Activated CD4-positive, alpha-beta T cell treated with anti-CD3 and anti-CD28 coated beads for 36 hours (primary cell): ENCODE measurements around the gene PRSS27. TPM values are rescaled to one million over a fixed set of nuclear protein-coding genes. Genes with fewer than 3 reads are reported as not detected.
A peak's percentile ranks its signal among the peaks of the same experiment; 100 is the strongest.

Source experiments
- ATAC-seq: fragments of 200-7000 bp; cut with Tn5 transposase; one replicate; pipeline ENCODE4 v1.10.0; 2021; ENCODE audit warnings: mild to moderate bottlenecking, moderate library complexity
- CTCF ChIA-PET: fragments of 350-600 bp; sonication (Branson Sonifier 250); formaldehyde crosslinking; loops from one replicate; lab custom pipeline; 2021; ENCODE audit warnings: antibody characterized with exemption; lab: Charles Lee
- POLR2A ChIA-PET: fragments of 350-600 bp; sonication (Branson Sonifier 250); formaldehyde crosslinking; loops from one replicate; lab custom pipeline; 2021; ENCODE audit warnings: antibody characterized with exemption, inconsistent platforms; lab: Charles Lee
- DNase-seq: peaks from one replicate; pipeline ENCODE4 v3.0.0-alpha.2; 2020
- H3K27ac Mint-ChIP-seq: one replicate; pipeline ENCODE4 v1.8.0; 2021; ENCODE audit warnings: mixed read lengths
- H3K27me3 Mint-ChIP-seq: one replicate; pipeline ENCODE4 v1.8.0; 2021; ENCODE audit warnings: mixed read lengths
- H3K36me3 Mint-ChIP-seq: one replicate; pipeline ENCODE4 v1.8.0; 2021; ENCODE audit warnings: low read depth, mixed read lengths
- H3K4me1 Mint-ChIP-seq: one replicate; pipeline ENCODE4 v1.8.0; 2021; ENCODE audit warnings: mixed read lengths
- H3K4me3 Mint-ChIP-seq: one replicate; pipeline ENCODE4 v1.8.0; 2021; ENCODE audit warnings: mild to moderate bottlenecking, moderate library complexity, mixed read lengths
- H3K9me3 Mint-ChIP-seq: one replicate; pipeline ENCODE4 v1.8.0; 2021; ENCODE audit warnings: low read depth, mixed read lengths
- intact Hi-C, 2 experiments: fragments of 100-400 bp; cut with DNase I in 1 of 2; cut with micrococcal nuclease in 1 of 2; formaldehyde crosslinking; loops; one replicate each; pipeline versions ENCODE4 v1.14.2 to v1.15.1; 2022 to 2024; cut with DNase I, micrococcal nuclease
- total RNA-seq, 2 experiments: library from RNA; stranded (reverse); gene quantifications; one replicate each; pipeline ENCODE4 v1.2.3, GENCODE V29; 2021

The PRSS27 gene
- total RNA-seq, 2 experiments from 2014 or later, result 2.3 to 2.4 TPM

- POLR2A ChIA-PET, result interaction anchor here (0.6 to 2.8 kb wide), 2 partner anchors 9 to 44 kb away, joined by 7 to 15 read pairs; partner anchors contain the start of gene SRRM2
- intact Hi-C loops, result no loop called here
- Mint-ChIP-seq H3K9me3 (no peaks in the 10 kb centered on the region), H3K36me3 (peaks cover 93% of the 10 kb centered on the region), H3K27me3 (no peaks in the 10 kb centered on the region), H3K4me1 (peaks cover 15% of the 10 kb centered on the region), H3K27ac (peak overlapping the region; percentile 49), H3K4me3 (no peak overlapping the region)
- DNase-seq (no peak), ATAC-seq (no peak)
- CTCF ChIA-PET, result interaction anchor here (1.0 kb wide), 1 partner anchor 9 kb away, joined by 3 read pairs; no protein-coding TSS in a partner anchor
Measured at GRCh38 chr16:2762711-2763110, 42.7 kb upstream of the PRSS27 start.

GRCh38 chr16:2761886-2762583 lies 42.0 kb upstream of the PRSS27 start:
- no peak for ATAC-seq
- Mint-ChIP-seq H3K4me1 (peaks cover 19% of the 10 kb centered on the region), H3K4me3 (no peak overlapping the region), H3K36me3 (peaks cover 97% of the 10 kb centered on the region), H3K9me3 (no peaks in the 10 kb centered on the region), H3K27me3 (no peaks in the 10 kb centered on the region), H3K27ac (no peak overlapping the region)
- intact Hi-C loops, result no loop called here
- CTCF ChIA-PET, result interaction anchor here (0.5 to 1.0 kb wide), 3 partner anchors 9 to 45 kb away, joined by 3 to 4 read pairs (median 3); no protein-coding TSS in a partner anchor
- DNase-seq, result no peak
- POLR2A ChIA-PET, result interaction anchor here (0.6 to 2.8 kb wide), 2 partner anchors 9 to 44 kb away, joined by 7 to 15 read pairs; partner anchors contain the start of gene SRRM2

GRCh38 chr16:2761472-2761871 lies 41.4 kb upstream of the PRSS27 start:
- Mint-ChIP-seq H3K36me3 (peaks cover 98% of the 10 kb centered on the region), H3K9me3 (no peaks in the 10 kb centered on the region), H3K4me1 (peaks cover 25% of the 10 kb centered on the region), H3K27me3 (no peaks in the 10 kb centered on the region), H3K4me3 (no peak overlapping the region), H3K27ac (no peak overlapping the region)
- DNase-seq (no peak), ATAC-seq (no peak)
- intact Hi-C loops, result no loop called here
- ChIA-PET CTCF (interaction anchor here (0.7 kb wide), 1 partner anchor 18 kb away, joined by 4 read pairs; no protein-coding TSS in a partner anchor), POLR2A (no interaction called here)

DNA sequence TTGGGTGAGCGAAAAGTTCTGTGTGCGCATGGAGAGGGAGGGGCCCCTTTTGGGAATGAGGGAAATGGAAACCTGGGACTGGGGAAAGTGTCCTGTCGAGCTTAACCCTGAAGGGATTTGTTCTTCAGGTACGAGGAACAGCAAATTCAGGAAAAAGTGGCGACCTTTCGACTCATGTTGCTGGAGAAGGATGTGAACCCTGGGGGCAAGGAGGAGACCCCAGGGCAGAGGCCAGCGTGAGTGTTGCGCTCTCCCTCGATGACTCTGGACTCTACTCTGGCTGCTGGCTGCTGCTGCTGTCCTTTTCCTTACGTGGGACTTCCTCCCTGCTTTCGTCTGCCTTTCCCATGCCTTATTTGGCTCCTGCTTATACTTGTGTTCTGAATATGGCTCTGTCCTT lies 37.3 kb upstream of the PRSS27 start:
- Mint-ChIP-seq H3K27ac (peak overlapping the region; percentile 53), H3K4me1 (peaks cover 47% of the 10 kb centered on the region), H3K4me3 (no peak overlapping the region), H3K9me3 (no peaks in the 10 kb centered on the region), H3K27me3 (no peaks in the 10 kb centered on the region), H3K36me3 (peaks cover 85% of the 10 kb centered on the region)
- DNase-seq (no peak), ATAC-seq (no peak)
- intact Hi-C loops, result loop anchor here in 1 of 2 experiments (10.0 kb wide), 1 partner anchor 533 kb away; the partner anchor contains the start of gene E4F1
- ChIA-PET CTCF (interaction anchor here (0.8 to 1.0 kb wide), 2 partner anchors 110 to 126 kb away, joined by 3 read pairs; no protein-coding TSS in a partner anchor), POLR2A (interaction anchor here (1.2 to 2.3 kb wide), 3 partner anchors 10 to 24 kb away, joined by 6 to 12 read pairs (median 8); partner anchors contain the start of gene ELOB)

DNA sequence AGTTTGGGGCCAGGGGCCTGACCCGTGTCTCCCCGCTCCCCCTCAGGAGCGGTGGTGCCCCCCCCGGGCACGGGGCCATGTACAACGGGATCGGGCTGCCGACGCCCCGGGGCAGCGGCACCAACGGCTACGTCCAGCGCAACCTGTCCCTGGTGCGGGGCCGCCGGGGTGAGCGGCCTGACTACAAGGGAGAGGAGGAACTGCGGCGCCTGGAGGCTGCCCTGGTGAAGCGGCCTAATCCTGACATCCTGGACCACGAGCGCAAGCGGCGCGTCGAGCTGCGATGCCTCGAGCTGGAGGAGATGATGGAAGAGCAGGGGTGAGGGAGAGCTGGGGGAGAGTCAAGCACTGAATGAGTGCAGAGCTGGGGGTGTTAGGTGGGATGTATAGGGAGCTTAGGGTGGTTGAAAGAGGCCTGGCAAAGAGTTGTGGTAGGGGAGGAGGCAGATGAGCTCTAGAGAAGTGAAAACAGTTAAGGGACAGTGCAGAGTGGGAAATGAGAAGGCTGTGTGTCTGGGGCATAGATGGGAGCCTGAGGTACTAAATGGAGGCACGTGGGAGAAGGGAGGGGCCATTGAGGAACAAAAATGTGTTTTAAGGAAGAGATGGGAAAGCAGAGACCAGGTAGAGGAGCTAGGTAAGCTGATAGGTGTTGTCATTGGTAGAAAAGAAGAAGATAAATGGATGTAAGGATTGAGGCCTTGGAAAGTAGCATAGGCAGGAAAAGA lies 36.4 kb upstream of the PRSS27 start:
- Mint-ChIP-seq H3K4me3 (no peak overlapping the region), H3K4me1 (peaks cover 49% of the 10 kb centered on the region), H3K27ac (peak overlapping the region; percentile 53), H3K9me3 (no peaks in the 10 kb centered on the region), H3K27me3 (no peaks in the 10 kb centered on the region), H3K36me3 (peaks cover 76% of the 10 kb centered on the region)
- ATAC-seq (no peak), DNase-seq (no peak)
- CTCF ChIA-PET, result interaction anchor here (1.0 kb wide), 1 partner anchor 111 kb away, joined by 3 read pairs; no protein-coding TSS in a partner anchor
- POLR2A ChIA-PET, result interaction anchor here (0.6 to 1.6 kb wide), 3 partner anchors 10 to 19 kb away, joined by 4 to 8 read pairs (median 6); partner anchors contain the start of gene ELOB
- intact Hi-C loops, result loop anchor here in 1 of 2 experiments (10.0 kb wide), 1 partner anchor 532 kb away; the partner anchor contains the start of gene E4F1

DNA sequence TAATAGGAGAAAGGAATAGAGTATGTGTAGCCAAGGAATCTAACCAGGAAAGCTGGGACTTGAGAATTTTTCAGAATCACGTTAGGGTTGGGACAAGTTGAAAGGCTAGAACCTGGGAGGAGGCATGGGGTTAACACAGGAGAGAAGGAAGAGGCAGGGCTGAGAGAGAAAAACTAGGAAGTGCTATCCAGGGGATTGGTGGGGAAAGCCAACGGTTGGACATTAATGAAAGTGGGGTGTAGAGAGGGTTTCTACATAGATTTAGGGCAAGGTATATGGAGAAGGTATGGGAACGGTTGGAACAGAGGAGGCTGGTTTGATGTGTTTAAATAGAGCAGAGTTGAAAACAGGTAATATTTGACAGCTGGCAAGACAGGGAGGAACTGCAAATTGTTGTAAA lies 35.1 kb upstream of the PRSS27 start:
- peak overlapping the region; percentile 99 for H3K4me3 Mint-ChIP-seq
- DNase-seq (no peak), ATAC-seq (no peak)
- ChIA-PET POLR2A (no interaction called here), CTCF (no interaction called here)
- H3K36me3 Mint-ChIP-seq, result peaks cover 66% of the 10 kb centered on the region
- no peaks in the 10 kb centered on the region for H3K27me3 Mint-ChIP-seq
- intact Hi-C loops, result loop anchor here in 1 of 2 experiments (10.0 kb wide), 1 partner anchor 530 kb away; the partner anchor contains the start of gene E4F1
- peaks cover 60% of the 10 kb centered on the region for H3K4me1 Mint-ChIP-seq
- no peaks in the 10 kb centered on the region for H3K9me3 Mint-ChIP-seq
- H3K27ac Mint-ChIP-seq, result peak overlapping the region; percentile 90

GRCh38 chr16:2753733-2754020 lies 33.7 kb upstream of the PRSS27 start:
- Mint-ChIP-seq H3K36me3 (peaks cover 60% of the 10 kb centered on the region), H3K27me3 (no peaks in the 10 kb centered on the region), H3K4me1 (peaks cover 54% of the 10 kb centered on the region), H3K4me3 (peak overlapping the region; percentile 99), H3K9me3 (no peaks in the 10 kb centered on the region), H3K27ac (peak overlapping the region; percentile 90)
- POLR2A ChIA-PET, result interaction anchor here (0.6 to 3.4 kb wide), 5 partner anchors 10 to 211 kb away, joined by 3 to 26 read pairs (median 5); partner anchors contain the start of gene ELOB
- no peak for ATAC-seq
- CTCF ChIA-PET, result interaction anchor here (0.8 to 1.4 kb wide), 3 partner anchors 9 to 599 kb away, joined by 3 read pairs; partner anchors contain the start of gene TRAF7
- no peak for DNase-seq
- intact Hi-C loops, result loop anchor here (1.0 to 10.0 kb wide), 4 partner anchors 24 to 927 kb away; partner anchors contain the start of genes E4F1 (in 1 of the 2), ELOB (in 1 of the 2), FAHD1 (in 1 of the 2) and HAGH (in 1 of the 2)

- POLR2A ChIA-PET, result interaction anchor here (0.5 to 3.4 kb wide), 6 partner anchors 11 to 788 kb away, joined by 3 to 26 read pairs (median 7); partner anchors contain the start of genes ELOB, KCTD5 and RPS2
- CTCF ChIA-PET, result interaction anchor here (0.8 to 1.7 kb wide), 4 partner anchors 9 to 598 kb away, joined by 3 read pairs; partner anchors contain the start of gene TRAF7
- Mint-ChIP-seq H3K4me3 (peak overlapping the region; percentile 99), H3K36me3 (peaks cover 54% of the 10 kb centered on the region), H3K27ac (peak overlapping the region; percentile 98), H3K27me3 (no peaks in the 10 kb centered on the region), H3K9me3 (no peaks in the 10 kb centered on the region), H3K4me1 (peaks cover 50% of the 10 kb centered on the region)
- intact Hi-C loops, result loop anchor here (1.0 to 10.0 kb wide), 20 partner anchors 24 to 926 kb away; partner anchors contain the start of genes ELOB (in 2 of the 2), KCTD5 (in 2 of the 2), ABCA3 (in 1 of the 2) and ATP6V0C (in 1 of the 2)
- ATAC-seq, result peak; percentile 42
- peak; percentile 87 for DNase-seq
Measured at GRCh38 chr16:2752850-2753732, 33.1 kb upstream of the PRSS27 start.

DNA sequence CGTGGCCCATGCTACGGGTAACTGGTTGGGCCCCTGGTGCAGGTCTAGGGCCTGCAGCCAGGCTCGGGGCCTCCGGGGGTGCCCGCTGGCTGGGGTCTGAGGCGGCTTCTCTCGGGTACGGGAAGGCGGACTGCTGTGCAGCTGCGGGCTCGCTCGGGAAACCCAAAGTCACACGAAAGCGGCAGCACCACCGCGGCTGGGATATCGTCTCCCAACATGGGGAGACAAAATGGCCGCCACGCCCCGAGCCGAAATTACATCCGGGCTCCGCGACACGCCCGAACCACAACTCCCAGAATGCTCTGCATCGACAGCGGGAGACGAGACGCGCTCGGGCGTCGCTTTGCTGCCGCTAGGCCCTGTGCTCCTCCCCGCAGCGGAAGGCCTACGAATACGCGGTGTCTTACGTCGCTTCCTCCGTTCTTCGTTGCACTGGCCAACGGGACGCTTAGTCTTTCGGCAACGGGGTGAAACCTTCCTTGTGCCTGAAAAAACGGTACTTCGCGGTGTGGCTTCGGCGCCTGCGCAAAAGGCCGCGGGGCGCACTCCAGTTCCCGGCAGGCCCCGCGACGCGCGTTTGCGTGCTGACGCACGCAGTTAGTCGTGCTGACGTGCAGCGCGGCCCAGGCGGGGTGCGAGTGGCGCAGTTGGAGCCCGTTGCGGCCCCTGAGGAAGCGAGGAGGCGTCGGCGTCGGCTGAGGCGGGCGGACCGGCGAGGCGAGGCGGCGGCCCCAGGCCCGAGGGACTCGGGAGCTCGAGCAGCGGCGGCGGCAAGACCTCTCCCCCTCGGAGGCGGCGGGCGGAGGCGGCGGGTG lies 32.2 kb upstream of the PRSS27 start, which contains the start of gene SRRM2:
Gene SRRM2, plus strand, starts transcription at position 604 of the 815 bp plus-strand sequence. CDS start 3,727 bp downstream, outside the sequence.
- ATAC-seq, result peak; percentile 90
- Mint-ChIP-seq H3K27me3 (no peaks in the 10 kb centered on the region), H3K36me3 (peaks cover 47% of the 10 kb centered on the region), H3K27ac (peak within 1 kb of the TSS; percentile 98), H3K4me3 (peak within 1 kb of the TSS; percentile 99), H3K4me1 (peaks cover 45% of the 10 kb centered on the region), H3K9me3 (no peaks in the 10 kb centered on the region)
- CTCF ChIA-PET, result interaction anchor here (1.7 kb wide), 1 partner anchor 22 kb away, joined by 3 read pairs; no protein-coding TSS in a partner anchor
- peak; percentile 97 for DNase-seq
- intact Hi-C loops, result loop anchor here (1.0 to 10.0 kb wide), 20 partner anchors 25 to 925 kb away; partner anchors contain the start of genes KCTD5 (in 2 of the 2), ABCA3 (in 1 of the 2), ATP6V0C (in 1 of the 2) and CCNF (in 1 of the 2)
- POLR2A ChIA-PET, result interaction anchor here (0.5 to 3.4 kb wide), 6 partner anchors 11 to 787 kb away, joined by 3 to 26 read pairs (median 7); partner anchors contain the start of genes ELOB, KCTD5, RPS2 and TRAF7
